Mesodermal cell (in vitro differentiated cells): Measurements from ENCODE around the gene RAD51AP2.
"Not testable (repeated sequence)": the region's sequence is repeated elsewhere in the genome, so short reads cannot be mapped to it uniquely, and the experiment has no call there.

Source experiments
- H3K27ac ChIP-seq: 2 replicates; pipeline ENCODE4 v1.7.0; 2013; ENCODE audit warnings: mild to moderate bottlenecking, low read depth, low read length, moderate library complexity; ENCODE audit not compliant: severe bottlenecking
- H3K36me3 ChIP-seq: 2 replicates; pipeline ENCODE4 v1.7.1; 2013; ENCODE audit warnings: mild to moderate bottlenecking, low read length, moderate library complexity; ENCODE audit not compliant: control insufficient read depth, insufficient read depth
- H3K4me1 ChIP-seq: one replicate; pipeline ENCODE4 v1.7.1; 2013; ENCODE audit warnings: mild to moderate bottlenecking, low read length; ENCODE audit not compliant: insufficient read depth, control insufficient read depth, poor library complexity, severe bottlenecking
- H3K4me3 ChIP-seq: 2 replicates; pipeline ENCODE4 v1.7.0; 2013; ENCODE audit warnings: low read length, control low read depth, mild to moderate bottlenecking; ENCODE audit not compliant: insufficient read depth, poor library complexity, severe bottlenecking; ENCODE audit errors: extremely low read depth
- H3K9me3 ChIP-seq: 2 replicates; pipeline ENCODE4 v1.7.1; 2013; ENCODE audit warnings: mild to moderate bottlenecking, low read length, moderate library complexity; ENCODE audit not compliant: control insufficient read depth
- WGBS, 2 experiments: methylation state at CpG; one replicate each; pipeline ENCODE4 v1.1.5; 2013; ENCODE audit warnings: missing lambda C conversion rate in 2 of 2; ENCODE audit not compliant: insufficient coverage in 2 of 2; 5-methylcytosine and 5-hydroxymethylcytosine counted together

The RAD51AP2 gene

GRCh38 chr2:17495590-17495989 is 22.6 kb downstream of the RAD51AP2 start:
- H3K4me1 ChIP-seq, result no peaks in the 10 kb centered on the region
- no peak overlapping the region for H3K27ac ChIP-seq
- WGBS, 2 experiments, result 100% methylated on average over 1 of the region's 1 CpG; no CpG with 5 or more reads in 1 of the 2 experiments
- H3K4me3 ChIP-seq, result no peak overlapping the region
- H3K9me3 ChIP-seq, result no peaks in the 10 kb centered on the region
- no peaks in the 10 kb centered on the region for H3K36me3 ChIP-seq

GRCh38 chr2:17490165-17490564 is 28.1 kb downstream of the RAD51AP2 start:
- H3K9me3 ChIP-seq, H3K27ac ChIP-seq, H3K4me3 ChIP-seq: not testable (repeated sequence)

GRCh38 chr2:17488610-17489009 is 29.6 kb downstream of the RAD51AP2 start:
- not testable (repeated sequence) for H3K4me1 ChIP-seq, H3K4me3 ChIP-seq, H3K27ac ChIP-seq, H3K9me3 ChIP-seq, H3K36me3 ChIP-seq
- 100% methylated on average over 1 of the region's 4 CpGs for WGBS, 2 experiments

More at GRCh38 chr2:17490165-17490564, 28.1 kb downstream of the RAD51AP2 start:
- H3K4me1 ChIP-seq, H3K36me3 ChIP-seq: not testable (repeated sequence)

DNA sequence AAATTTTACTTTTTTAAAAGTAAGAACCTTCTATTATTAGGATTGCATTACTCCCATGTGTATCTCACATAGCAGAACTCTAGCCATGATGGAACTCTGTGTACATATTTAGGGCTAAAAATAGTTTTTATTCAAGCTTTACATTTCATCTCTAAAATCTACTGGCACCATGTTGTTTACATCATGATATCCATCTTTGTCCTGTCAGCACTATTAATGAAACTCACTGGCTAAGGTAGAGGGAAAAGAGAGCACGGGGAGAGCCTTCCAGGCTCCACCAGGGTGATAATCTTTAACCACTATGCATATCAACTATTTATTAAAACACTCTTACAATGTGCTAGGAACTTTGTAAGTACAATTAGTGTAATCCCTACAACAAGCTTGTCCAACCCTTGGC is 34.7 kb downstream of the RAD51AP2 start:
- Histone ChIP-seq H3K27ac (no peak overlapping the region), H3K4me3 (no peak overlapping the region), H3K9me3 (no peaks in the 10 kb centered on the region), H3K4me1 (no peaks in the 10 kb centered on the region), H3K36me3 (no peaks in the 10 kb centered on the region)
- no CpG with 5 or more reads among the region's 1 CpG for WGBS, 2 experiments

GRCh38 chr2:17482651-17483050 is 35.6 kb downstream of the RAD51AP2 start:
- H3K4me3 ChIP-seq, result no peak overlapping the region
- WGBS, 2 experiments, result no CpG with 5 or more reads among the region's 2 CpGs
- no peaks in the 10 kb centered on the region for H3K9me3 ChIP-seq

GRCh38 chr2:17479875-17480274 is 38.4 kb downstream of the RAD51AP2 start:
- Histone ChIP-seq H3K4me3 (no peak overlapping the region), H3K9me3 (no peaks in the 10 kb centered on the region), H3K36me3 (no peaks in the 10 kb centered on the region), H3K27ac (no peak overlapping the region), H3K4me1 (no peaks in the 10 kb centered on the region)
- 100% methylated on average over 2 of the region's 2 CpGs; no CpG with 5 or more reads in 1 of the 2 experiments for WGBS, 2 experiments

More at GRCh38 chr2:17482651-17483050, 35.6 kb downstream of the RAD51AP2 start:
- Histone ChIP-seq H3K4me1 (no peaks in the 10 kb centered on the region), H3K27ac (no peak overlapping the region), H3K36me3 (no peaks in the 10 kb centered on the region)

GRCh38 chr2:17476830-17477229 is 41.4 kb downstream of the RAD51AP2 start:
- Histone ChIP-seq H3K4me3 (no peak overlapping the region), H3K9me3 (no peaks in the 10 kb centered on the region)
- WGBS, 2 experiments, result 92 to 93% methylated on average over 2 of the region's 2 CpGs

GRCh38 chr2:17476064-17476463 is 42.2 kb downstream of the RAD51AP2 start:
- Histone ChIP-seq H3K36me3 (no peaks in the 10 kb centered on the region), H3K27ac (no peak overlapping the region), H3K9me3 (no peaks in the 10 kb centered on the region), H3K4me3 (no peak overlapping the region), H3K4me1 (no peaks in the 10 kb centered on the region)
- WGBS, 2 experiments, result 100% methylated on average over 1 of the region's 2 CpGs; no CpG with 5 or more reads in 1 of the 2 experiments

More at GRCh38 chr2:17476830-17477229, 41.4 kb downstream of the RAD51AP2 start:
- H3K27ac ChIP-seq, result no peak overlapping the region
- H3K36me3 ChIP-seq, result no peaks in the 10 kb centered on the region
- H3K4me1 ChIP-seq, result no peaks in the 10 kb centered on the region

GRCh38 chr2:17475286-17475685 is 43.0 kb downstream of the RAD51AP2 start:
- H3K36me3 ChIP-seq, result no peaks in the 10 kb centered on the region
- H3K4me3 ChIP-seq, result no peak overlapping the region
- H3K4me1 ChIP-seq, result no peaks in the 10 kb centered on the region
- H3K27ac ChIP-seq, result no peak overlapping the region
- peaks cover 6% of the 10 kb centered on the region for H3K9me3 ChIP-seq
- 100% methylated on average over 1 of the region's 1 CpG for WGBS, 2 experiments

DNA sequence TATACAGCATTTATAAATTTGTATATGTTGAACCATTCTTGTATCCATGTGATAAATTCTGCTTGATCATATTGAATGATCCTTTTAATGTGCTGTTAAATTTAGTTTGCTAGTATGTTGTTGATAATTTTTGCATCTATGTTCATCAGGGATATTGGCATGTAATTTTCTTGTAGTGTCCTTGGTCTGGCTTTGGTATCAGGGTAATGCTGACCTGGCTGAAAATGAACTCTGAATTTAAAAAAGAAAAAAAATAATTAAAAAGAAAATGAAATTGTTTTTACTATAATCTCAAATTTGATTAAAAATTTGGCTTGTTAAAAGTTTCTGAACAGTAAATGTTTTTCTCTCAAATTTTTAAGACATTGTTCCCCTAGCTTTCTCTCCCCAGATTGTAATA is 46.3 kb downstream of the RAD51AP2 start:
- peaks cover 12% of the 10 kb centered on the region for H3K9me3 ChIP-seq
- H3K4me1 ChIP-seq, result no peaks in the 10 kb centered on the region
- H3K27ac ChIP-seq, result no peak overlapping the region
- no peaks in the 10 kb centered on the region for H3K36me3 ChIP-seq
- H3K4me3 ChIP-seq, result no peak overlapping the region

DNA sequence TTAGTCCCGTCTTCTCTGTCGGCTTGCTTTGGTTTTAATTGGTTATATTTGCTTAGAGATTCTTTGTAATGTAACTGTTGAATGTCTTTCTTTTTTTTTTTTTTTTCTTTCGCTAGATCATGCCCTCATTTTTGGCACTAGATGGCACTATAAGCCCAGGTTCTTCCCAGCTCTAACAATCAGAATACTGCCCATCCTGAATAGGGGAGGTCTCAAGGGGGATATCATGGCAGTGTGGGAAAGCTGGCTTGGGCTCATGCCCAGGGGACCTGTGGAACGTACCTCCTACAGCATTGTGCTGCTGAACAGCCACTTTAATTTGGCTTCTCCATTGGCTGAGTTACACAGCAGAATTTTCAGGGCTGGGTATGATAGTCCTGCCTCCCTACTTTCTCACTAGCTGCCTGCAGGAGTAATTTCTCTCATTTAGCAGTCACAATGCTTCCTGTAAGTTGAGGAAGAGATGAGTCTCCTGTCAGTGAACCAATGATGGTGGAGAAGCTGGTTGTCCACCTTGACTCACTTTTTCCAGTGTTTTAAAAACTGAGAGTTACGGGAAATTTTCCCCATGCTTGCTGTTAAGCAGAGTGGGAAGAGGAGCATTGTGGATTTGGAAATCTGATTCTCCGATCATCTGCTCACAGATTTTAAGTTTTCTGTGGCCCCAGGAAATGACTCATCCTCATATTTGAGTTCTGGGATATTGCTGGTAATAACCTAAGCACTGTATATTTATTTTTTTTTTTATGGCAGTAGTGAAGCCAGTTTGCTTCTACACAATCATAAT is 47.2 kb downstream of the RAD51AP2 start:
- H3K36me3 ChIP-seq, result no peaks in the 10 kb centered on the region
- no peak overlapping the region for H3K27ac ChIP-seq
- 67 to 94% methylated on average over 1 to 2 of the region's 6 CpGs for WGBS, 2 experiments
- peaks cover 12% of the 10 kb centered on the region for H3K9me3 ChIP-seq
- H3K4me1 ChIP-seq, result no peaks in the 10 kb centered on the region
- H3K4me3 ChIP-seq, result no peak overlapping the region
